OCI-LY3 (cell line): ENCODE measurements around the gene LYSMD2.

Experiments used
- EZH2phosphoT487 ChIP-seq: fragments of 200-600 bp; shearing (Covaris generic); IDR thresholded peaks from 2 replicates; pipeline ENCODE4 v1.6.1; 2018; ENCODE audit warnings: antibody characterized with exemption, mixed run types, low read depth
- TF ChIP-seq, protein P1 (sequence below): fragments of 200-600, 300-600 bp; sonication (generic); IDR thresholded peaks from 2 replicates; pipeline ENCODE4 v1.5.1; 2014; ENCODE audit warnings: antibody characterized with exemption, low read length, low read depth

DNA sequence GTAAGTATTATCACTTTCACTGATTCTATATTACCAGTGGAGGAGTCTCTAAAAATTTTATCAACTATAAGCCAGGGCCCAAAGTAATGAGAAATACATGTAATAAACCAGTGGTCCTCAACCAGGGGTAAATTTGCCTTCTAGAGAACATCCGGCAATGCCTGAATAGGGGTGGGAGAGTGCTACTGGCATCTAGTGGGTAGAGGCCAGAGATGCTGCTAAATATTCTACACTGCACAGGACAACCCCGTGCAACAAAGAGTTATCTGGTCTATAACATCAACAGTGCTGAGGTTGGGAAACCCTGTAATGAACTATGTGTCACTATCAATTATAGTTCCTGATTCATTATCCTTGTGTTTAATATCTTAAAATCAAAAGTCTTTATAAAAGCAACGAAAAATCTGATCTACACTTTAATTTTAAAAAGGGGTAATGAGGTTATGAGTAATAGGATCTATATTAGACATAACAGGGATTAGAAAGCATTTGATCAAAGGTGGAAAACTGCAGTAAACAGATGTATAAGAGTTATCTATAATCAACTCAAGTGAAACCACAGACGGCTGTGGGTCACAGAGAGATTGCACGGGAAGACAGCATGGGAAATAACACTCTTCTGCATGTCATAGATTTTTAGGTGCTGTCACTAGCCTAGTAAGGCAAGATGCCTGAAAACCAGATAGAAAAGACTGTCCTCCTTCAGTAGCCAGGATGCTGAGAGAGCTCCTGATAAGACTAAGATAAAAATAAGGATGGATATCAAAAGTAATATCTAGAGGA is 2.0 kb downstream of the LYSMD2 start:
- TF ChIP-seq, protein P1, sequence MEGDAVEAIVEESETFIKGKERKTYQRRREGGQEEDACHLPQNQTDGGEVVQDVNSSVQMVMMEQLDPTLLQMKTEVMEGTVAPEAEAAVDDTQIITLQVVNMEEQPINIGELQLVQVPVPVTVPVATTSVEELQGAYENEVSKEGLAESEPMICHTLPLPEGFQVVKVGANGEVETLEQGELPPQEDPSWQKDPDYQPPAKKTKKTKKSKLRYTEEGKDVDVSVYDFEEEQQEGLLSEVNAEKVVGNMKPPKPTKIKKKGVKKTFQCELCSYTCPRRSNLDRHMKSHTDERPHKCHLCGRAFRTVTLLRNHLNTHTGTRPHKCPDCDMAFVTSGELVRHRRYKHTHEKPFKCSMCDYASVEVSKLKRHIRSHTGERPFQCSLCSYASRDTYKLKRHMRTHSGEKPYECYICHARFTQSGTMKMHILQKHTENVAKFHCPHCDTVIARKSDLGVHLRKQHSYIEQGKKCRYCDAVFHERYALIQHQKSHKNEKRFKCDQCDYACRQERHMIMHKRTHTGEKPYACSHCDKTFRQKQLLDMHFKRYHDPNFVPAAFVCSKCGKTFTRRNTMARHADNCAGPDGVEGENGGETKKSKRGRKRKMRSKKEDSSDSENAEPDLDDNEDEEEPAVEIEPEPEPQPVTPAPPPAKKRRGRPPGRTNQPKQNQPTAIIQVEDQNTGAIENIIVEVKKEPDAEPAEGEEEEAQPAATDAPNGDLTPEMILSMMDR, result peak; percentile 68
- TF ChIP-seq EZH2phosphoT487, result no peak
